H1 (cell line): ENCODE results near the gene CPNE4. TPM values are rescaled to one million over a fixed set of nuclear protein-coding genes. Genes with fewer than 3 reads are reported as not detected.

Experiments
- CTCF ChIA-PET: fragments of 300-600 bp; sonication (Branson Sonifier 250); formaldehyde crosslinking; loops from one replicate; lab custom pipeline; 2021; ENCODE audit not compliant: partially characterized antibody; lab: Charles Lee
- POLR2A ChIA-PET: fragments of 300-600 bp; sonication (Branson Sonifier 250); formaldehyde crosslinking; loops from one replicate; lab custom pipeline; 2021; ENCODE audit warnings: inconsistent platforms; ENCODE audit not compliant: partially characterized antibody; lab: Charles Lee
- DNase-seq, 2 experiments: peaks; one replicate each; pipeline versions ENCODE4 v3.0.0 to v3.0.0-alpha.2; 2010 to 2022; ENCODE audit warnings: low spot score in 2 of 2, low read depth in 1 of 2, mixed read lengths in 1 of 2
- FAIRE-seq: peaks from 2 replicates; lab custom pipeline; 2011; peaks lifted over from hg19 to GRCh38; lab: Jason Lieb, UNC
- H2AFZ ChIP-seq: 2 replicates; pipeline ENCODE4 v1.8.1; 2012; ENCODE audit warnings: low read length, inconsistent platforms
- H2AK5ac ChIP-seq: 2 replicates; pipeline ENCODE4 v1.6.1; 2013; ENCODE audit warnings: low read depth, low read length
- H2BK120ac ChIP-seq: replicated peaks from 2 replicates; pipeline ENCODE3; 2013; ENCODE audit warnings: low read depth, low read length, inconsistent platforms
- H2BK12ac ChIP-seq: 2 replicates; pipeline ENCODE4 v1.6.1; 2013; ENCODE audit warnings: low read depth, low read length
- H2BK15ac ChIP-seq: 2 replicates; pipeline ENCODE4 v1.6.1; 2013; ENCODE audit warnings: low read length
- H2BK20ac ChIP-seq: 2 replicates; pipeline ENCODE4 v1.6.1; 2013; ENCODE audit warnings: low read length
- H2BK5ac ChIP-seq: 2 replicates; pipeline ENCODE4 v1.6.1; 2013; ENCODE audit warnings: low read depth, low read length
- H3K14ac ChIP-seq: 2 replicates; pipeline ENCODE4 v1.6.1; 2013; ENCODE audit warnings: inconsistent platforms; ENCODE audit not compliant: insufficient read length
- H3K18ac ChIP-seq: 2 replicates; pipeline ENCODE4 v1.6.1; 2013; ENCODE audit warnings: low read length; ENCODE audit errors: extremely low read depth
- H3K23ac ChIP-seq: 2 replicates; pipeline ENCODE4 v1.6.1; 2013; ENCODE audit warnings: inconsistent platforms; ENCODE audit not compliant: insufficient read length
- H3K23me2 ChIP-seq: 2 replicates; pipeline ENCODE4 v1.6.1; 2013; ENCODE audit warnings: low read depth, low read length
- H3K27ac ChIP-seq: 2 replicates; pipeline ENCODE4 v1.6.1; 2011; ENCODE audit warnings: low read depth, low read length, inconsistent platforms
- H3K27me3 ChIP-seq, 4 experiments: replicated peaks in 1 of 4; 1 replicate in 1 of 4; 2 replicates in 3 of 4; pipeline versions ENCODE4 v1.6.1 to v1.8.1; 2011 to 2013; ENCODE audit warnings: low read length in 3 of 4, mild to moderate bottlenecking in 3 of 4, inconsistent platforms in 2 of 4, mixed read lengths in 2 of 4, moderate library complexity in 1 of 4; ENCODE audit not compliant: control insufficient read depth in 3 of 4, insufficient read depth in 3 of 4; ENCODE audit errors: extremely low read depth in 1 of 4
- H3K36me3 ChIP-seq, 4 experiments: 2 replicates each; pipeline versions ENCODE4 v1.6.1 to v1.8.1; 2011 to 2013; ENCODE audit warnings: mild to moderate bottlenecking in 4 of 4, low read length in 3 of 4, moderate library complexity in 2 of 4, control low read depth in 1 of 4, inconsistent platforms in 1 of 4; ENCODE audit not compliant: insufficient read depth in 4 of 4, control insufficient read depth in 2 of 4
- H3K4ac ChIP-seq: replicated peaks from 2 replicates; pipeline ENCODE3; 2013; ENCODE audit warnings: low read length, low read depth, mixed read lengths, inconsistent platforms; ENCODE audit not compliant: insufficient read length
- H3K4me1 ChIP-seq, 4 experiments: replicated peaks in 1 of 4; 1 replicate in 1 of 4; 2 replicates in 3 of 4; pipeline versions ENCODE4 v1.6.1 to v1.8.1; 2011 to 2013; ENCODE audit warnings: low read length in 3 of 4, inconsistent platforms in 2 of 4, mixed read lengths in 1 of 4; ENCODE audit not compliant: insufficient read depth in 4 of 4, control insufficient read depth in 3 of 4
- H3K4me2 ChIP-seq, 2 experiments: 2 replicates each; pipeline versions ENCODE4 v1.6.1 to v1.8.1; 2011 to 2013; ENCODE audit warnings: low read depth in 2 of 2, low read length in 2 of 2, control low read depth in 1 of 2, inconsistent platforms in 1 of 2, mild to moderate bottlenecking in 1 of 2; ENCODE audit not compliant: insufficient read depth in 1 of 2
- H3K4me3 ChIP-seq, 4 experiments: fragments of 200-600, 300-600 bp in 1 of 4; sonication (generic), shearing (Covaris generic), sonication (Bioruptor Twin) in 1 of 4; 2 replicates each; pipeline versions ENCODE4 v1.5.1 to v1.8.1; 2011 to 2016; ENCODE audit warnings: low read length in 4 of 4, low read depth in 3 of 4, control low read depth in 2 of 4, inconsistent platforms in 2 of 4, mild to moderate bottlenecking in 2 of 4, mixed read lengths in 1 of 4, moderate library complexity in 1 of 4; ENCODE audit not compliant: insufficient read depth in 2 of 4; ENCODE audit errors: extremely low read depth in 1 of 4
- H3K56ac ChIP-seq: replicated peaks from 2 replicates; pipeline ENCODE3; 2013; ENCODE audit warnings: low read depth, mild to moderate bottlenecking, mixed read lengths, low read length, inconsistent platforms; ENCODE audit not compliant: insufficient read length
- H3K79me1 ChIP-seq: 2 replicates; pipeline ENCODE4 v1.6.1; 2013; ENCODE audit warnings: low read depth, low read length, control low read depth
- H3K79me2 ChIP-seq, 2 experiments: 2 replicates each; pipeline versions ENCODE4 v1.6.1 to v1.8.1; 2012 to 2013; ENCODE audit warnings: low read length in 2 of 2, mild to moderate bottlenecking in 2 of 2, inconsistent platforms in 1 of 2; ENCODE audit not compliant: insufficient read depth in 2 of 2, control insufficient read depth in 1 of 2
- H3K9ac ChIP-seq, 4 experiments: replicated peaks in 1 of 4; 1 replicate in 1 of 4; 2 replicates in 3 of 4; pipeline versions ENCODE4 v1.6.1 to v1.8.1; 2011 to 2013; ENCODE audit warnings: low read depth in 3 of 4, low read length in 3 of 4, control low read depth in 2 of 4, mild to moderate bottlenecking in 2 of 4, moderate library complexity in 2 of 4, inconsistent platforms in 1 of 4; ENCODE audit errors: extremely low read depth in 1 of 4
- H3K9me3 ChIP-seq, 2 experiments: 2 replicates each; pipeline versions ENCODE4 v1.6.1 to v1.8.1; 2012 to 2013; ENCODE audit warnings: mild to moderate bottlenecking in 2 of 2, moderate library complexity in 2 of 2, control low read depth in 1 of 2, inconsistent platforms in 1 of 2, low read depth in 1 of 2, low read length in 1 of 2, mixed read lengths in 1 of 2; ENCODE audit not compliant: insufficient read depth in 2 of 2
- H4K20me1 ChIP-seq, 2 experiments: replicated peaks in 1 of 2; 2 replicates each; pipeline versions ENCODE3 to v1.8.1; 2011 to 2013; ENCODE audit warnings: inconsistent platforms in 2 of 2, low read length in 2 of 2, mild to moderate bottlenecking in 1 of 2; ENCODE audit not compliant: insufficient read depth in 2 of 2, control insufficient read depth in 1 of 2
- H4K5ac ChIP-seq: 2 replicates; pipeline ENCODE4 v1.6.1; 2013; ENCODE audit warnings: low read length, low read depth, mixed read lengths, inconsistent platforms; ENCODE audit not compliant: insufficient read length
- H4K8ac ChIP-seq: 2 replicates; pipeline ENCODE4 v1.8.0; 2013; ENCODE audit warnings: mild to moderate bottlenecking, moderate library complexity, low read length, inconsistent platforms; ENCODE audit not compliant: insufficient read depth; ENCODE audit errors: extremely low read depth
- H4K91ac ChIP-seq: replicated peaks from 2 replicates; pipeline ENCODE3; 2013; ENCODE audit warnings: low read length, mixed read lengths, inconsistent platforms; ENCODE audit not compliant: insufficient read length
- BCL11A ChIP-seq, 2 experiments: IDR thresholded peaks; one replicate each; pipeline ENCODE4 v1.6.1; 2011; ENCODE audit warnings: low read depth in 2 of 2, low read length in 2 of 2, mild to moderate bottlenecking in 2 of 2
- CHD1 ChIP-seq: IDR thresholded peaks from 2 replicates; pipeline ENCODE4 v1.6.1; 2012; ENCODE audit warnings: low read depth, low read length, improper control_type of control experiment
- CHD2 ChIP-seq: IDR thresholded peaks from 2 replicates; pipeline ENCODE4 v1.6.1; 2012; ENCODE audit warnings: low read length, improper control_type of control experiment
- FOSL1 ChIP-seq: IDR thresholded peaks from 2 replicates; pipeline ENCODE4 v1.6.1; 2011; ENCODE audit warnings: mild to moderate bottlenecking, low read depth, low read length, moderate library complexity; ENCODE audit not compliant: insufficient read depth
- HDAC6 ChIP-seq: IDR thresholded peaks from one replicate; pipeline ENCODE4 v1.7.1; 2012; ENCODE audit warnings: low read depth, mild to moderate bottlenecking, inconsistent platforms, low read length, moderate library complexity
- NRF1 ChIP-seq: IDR thresholded peaks from 2 replicates; pipeline ENCODE4 v1.6.1; 2011; ENCODE audit warnings: mild to moderate bottlenecking, low read depth, low read length, improper control_type of control experiment
- SUZ12 ChIP-seq: fragments of 200-600 bp; sonication (generic); IDR thresholded peaks from 2 replicates; pipeline ENCODE4 v1.6.1; 2012; ENCODE audit warnings: mild to moderate bottlenecking, inconsistent platforms, low read length, moderate library complexity, mixed read lengths
- TAF7 ChIP-seq: optimal IDR thresholded peaks from 2 replicates; pipeline ENCODE3; 2011; ENCODE audit warnings: low read depth, mild to moderate bottlenecking, inconsistent platforms, low read length, moderate library complexity, borderline replicate concordance
- TBP ChIP-seq: IDR thresholded peaks from 2 replicates; pipeline ENCODE4 v1.6.1; 2011; ENCODE audit warnings: low read depth, low read length, improper control_type of control experiment
- TCF12 ChIP-seq: IDR thresholded peaks from 2 replicates; pipeline ENCODE4 v1.6.1; 2011; ENCODE audit warnings: low read depth, mild to moderate bottlenecking, low read length
- ZNF274 ChIP-seq: IDR thresholded peaks from 2 replicates; pipeline ENCODE4 v1.7.0; 2012; ENCODE audit warnings: low read length, borderline replicate concordance; ENCODE audit errors: extremely low read depth
- WGBS, 2 experiments: shearing (Covaris generic) in 1 of 2; methylation state at CpG; one replicate each; pipeline versions ENCODE4 v1.1.6 to v1.1.7; 2013 to 2015; ENCODE audit warnings: low lambda C conversion rate in 2 of 2, mixed read lengths in 2 of 2, inconsistent platforms in 1 of 2, low coverage in 1 of 2, missing lambda C conversion rate in 1 of 2; ENCODE audit not compliant: insufficient replicate concordance in 2 of 2, insufficient coverage in 1 of 2, insufficient read length in 1 of 2; ENCODE audit errors: extremely low coverage in 1 of 2, missing lambda C conversion rate in 1 of 2; 5-methylcytosine and 5-hydroxymethylcytosine counted together
- polyA plus RNA-seq, 7 experiments: library from polyadenylated mRNA; depleted of rRNA in 3 of 7; stranded (reverse) in 5 of 7; unstranded in 2 of 7; fragments of >200 nt in 5 of 7; fragments of 200-250 nt in 2 of 7; gene quantifications; 1 replicate in 5 of 7; 2 replicates in 1 of 7; 4 replicates in 1 of 7; pipeline versions ENCODE4 v1.2.1 to v1.2.3, GENCODE V29; 2011 to 2013; ENCODE audit warnings: missing spikeins in 2 of 7, mixed read lengths in 2 of 7
- total RNA-seq: library from RNA; stranded (reverse); fragmentation: NEBNext Ultra II Directional; extraction: Animal tissue kit (Norgen Biotek cat#: 25700); gene quantifications from 2 replicates; pipeline ENCODE4 v1.2.1, GENCODE V29; 2021
- TF ChIP-seq, protein P1 (sequence below): IDR thresholded peaks from 2 replicates; pipeline ENCODE4 v1.6.1; 2011; ENCODE audit warnings: low read depth, mild to moderate bottlenecking, low read length; ENCODE audit not compliant: insufficient read depth
- TF ChIP-seq, protein P2 (sequence below): IDR thresholded peaks from 2 replicates; pipeline ENCODE4 v1.6.1; 2011; ENCODE audit warnings: low read length, improper control_type of control experiment

CPNE4 gene
- total and polyA plus RNA-seq, 2 of the 8 experiments (the other 6 are each of a cell fraction or from before 2014, with no cell fraction given), result 0.82 to 3.8 TPM

DNA sequence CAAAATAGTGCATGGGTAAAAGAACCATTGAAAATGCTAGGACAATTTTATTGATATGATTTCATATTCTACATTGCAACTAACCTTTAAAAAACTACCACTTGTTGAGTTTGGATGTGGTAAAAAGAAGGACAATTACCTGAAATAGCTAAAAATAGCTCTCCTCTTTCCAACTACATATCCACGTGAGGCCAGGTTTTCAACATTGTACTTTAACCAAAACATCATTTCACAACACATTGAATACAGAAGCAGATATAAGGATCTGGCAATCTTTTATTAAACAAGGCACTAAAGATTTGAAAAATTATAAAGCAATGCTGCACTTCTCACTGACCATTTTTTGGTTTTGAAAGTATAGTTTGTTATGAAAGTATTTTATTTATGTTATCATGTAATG lies 504.0 kb downstream of the CPNE4 start:
- H3K4ac ChIP-seq, result no peak overlapping the region
- CTCF ChIA-PET, result interaction anchor here (1.0 to 1.3 kb wide), 2 partner anchors 19 to 508 kb away, joined by 3 to 4 read pairs; no protein-coding TSS in a partner anchor
- H2AFZ ChIP-seq, result no peak overlapping the region
- WGBS, 2 experiments, result 84% methylated on average over 1 of the region's 1 CpG; no CpG with 5 or more reads in 1 of the 2 experiments
- no peak overlapping the region for H3K27ac ChIP-seq
- H3K9me3 ChIP-seq, result no peaks in the 10 kb centered on the region; a peak in 1 of 4 replicates
- H3K4me1 ChIP-seq, result peaks cover 0 to 5% (median 1%) of the 10 kb centered on the region in 4 experiments; a peak in 2 of 7 replicates
- no peak overlapping the region for H3K56ac ChIP-seq
- H2BK12ac ChIP-seq, result no peak overlapping the region
- H3K23ac ChIP-seq, result no peak overlapping the region
- H3K9ac ChIP-seq, result no peak overlapping the region
- DNase-seq (no peak), FAIRE-seq (no peak)
- no peaks in the 10 kb centered on the region for H3K79me2 ChIP-seq
- H3K36me3 ChIP-seq, result no peaks in the 10 kb centered on the region
- no peak overlapping the region for H2BK5ac ChIP-seq
- no peak overlapping the region for H2BK120ac ChIP-seq
- H4K8ac ChIP-seq, result no peak overlapping the region
- H4K20me1 ChIP-seq, result no peaks in the 10 kb centered on the region
- H3K14ac ChIP-seq, result no peak overlapping the region
- H3K4me3 ChIP-seq, result no peak overlapping the region
- no peak overlapping the region for H4K5ac ChIP-seq
- no peaks in the 10 kb centered on the region for H3K27me3 ChIP-seq
- H3K18ac ChIP-seq, result no peak overlapping the region
- H2BK15ac ChIP-seq, result no peak overlapping the region
- no peak overlapping the region for H3K4me2 ChIP-seq
- H4K91ac ChIP-seq, result no peak overlapping the region
- H2BK20ac ChIP-seq, result no peak overlapping the region
- POLR2A ChIA-PET, result interaction anchor here (0.6 to 1.2 kb wide), 3 partner anchors 28 to 1905 kb away, joined by 3 read pairs; no protein-coding TSS in a partner anchor
- H3K23me2 ChIP-seq, result no peaks in the 10 kb centered on the region
- no peak overlapping the region for H2AK5ac ChIP-seq
- no peaks in the 10 kb centered on the region for H3K79me1 ChIP-seq
- TF ChIP-seq FOSL1, result no peak
- no peak for TF ChIP-seq CHD1
- no peak for TF ChIP-seq ZNF274
- no peak for TF ChIP-seq BCL11A (IDR thresholded peaks at IDR 0.05; ENCODE audit: low read depth in 2 of 2, low read length in 2 of 2)
- TF ChIP-seq TAF7, result no peak
- no peak for TF ChIP-seq SUZ12
- TF ChIP-seq NRF1, result no peak
- TF ChIP-seq CHD2, result no peak
- no peak for TF ChIP-seq TCF12
- TF ChIP-seq HDAC6, result no peak
- TF ChIP-seq, protein P1, sequence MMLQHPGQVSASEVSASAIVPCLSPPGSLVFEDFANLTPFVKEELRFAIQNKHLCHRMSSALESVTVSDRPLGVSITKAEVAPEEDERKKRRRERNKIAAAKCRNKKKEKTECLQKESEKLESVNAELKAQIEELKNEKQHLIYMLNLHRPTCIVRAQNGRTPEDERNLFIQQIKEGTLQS, result no peak
- TF ChIP-seq TBP, result no peak
- TF ChIP-seq, protein P2, sequence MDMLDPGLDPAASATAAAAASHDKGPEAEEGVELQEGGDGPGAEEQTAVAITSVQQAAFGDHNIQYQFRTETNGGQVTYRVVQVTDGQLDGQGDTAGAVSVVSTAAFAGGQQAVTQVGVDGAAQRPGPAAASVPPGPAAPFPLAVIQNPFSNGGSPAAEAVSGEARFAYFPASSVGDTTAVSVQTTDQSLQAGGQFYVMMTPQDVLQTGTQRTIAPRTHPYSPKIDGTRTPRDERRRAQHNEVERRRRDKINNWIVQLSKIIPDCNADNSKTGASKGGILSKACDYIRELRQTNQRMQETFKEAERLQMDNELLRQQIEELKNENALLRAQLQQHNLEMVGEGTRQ, result no peak
